NCI-H1048 (cell line): ENCODE results near the gene TMA7.
A peak's percentile ranks its signal among the peaks of the same experiment; 100 is the strongest.

ENCODE experiments used
- DNase-seq: peaks from one replicate; lab custom pipeline; 2025; lab: John Stamatoyannopoulos, UW

The TMA7 gene

DNA sequence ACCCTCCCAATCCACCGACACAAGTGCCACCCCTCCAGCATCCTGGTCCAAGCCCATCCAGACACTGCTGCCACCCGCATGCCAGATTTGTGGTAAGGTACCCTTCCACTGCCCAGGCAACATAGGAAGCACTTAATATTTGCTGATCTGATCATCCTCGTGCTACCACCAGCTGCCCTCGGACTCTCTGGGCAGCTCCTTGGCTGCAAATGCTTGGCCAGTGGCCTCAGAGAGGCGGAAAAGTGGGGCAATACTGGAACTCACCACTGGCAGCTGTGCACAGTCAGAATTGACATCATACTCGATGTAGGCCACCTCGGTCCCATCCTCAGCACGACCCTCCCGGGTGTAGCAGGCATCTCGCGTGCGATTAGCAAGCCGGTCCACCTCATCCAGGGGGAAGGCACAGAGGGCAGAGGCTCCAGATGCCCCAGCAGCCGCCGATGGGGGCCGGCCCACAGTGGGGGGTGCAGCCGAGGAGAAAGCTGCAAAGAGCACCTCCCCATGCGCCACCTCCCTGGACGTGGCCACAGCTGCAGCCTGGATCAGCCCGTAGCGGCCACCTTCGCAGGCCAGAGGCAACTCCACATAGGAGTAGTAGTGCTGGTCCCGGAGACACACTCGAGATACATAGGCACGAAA is 16.7 kb upstream of the TMA7 start:
- DNase-seq = no peak

DNA sequence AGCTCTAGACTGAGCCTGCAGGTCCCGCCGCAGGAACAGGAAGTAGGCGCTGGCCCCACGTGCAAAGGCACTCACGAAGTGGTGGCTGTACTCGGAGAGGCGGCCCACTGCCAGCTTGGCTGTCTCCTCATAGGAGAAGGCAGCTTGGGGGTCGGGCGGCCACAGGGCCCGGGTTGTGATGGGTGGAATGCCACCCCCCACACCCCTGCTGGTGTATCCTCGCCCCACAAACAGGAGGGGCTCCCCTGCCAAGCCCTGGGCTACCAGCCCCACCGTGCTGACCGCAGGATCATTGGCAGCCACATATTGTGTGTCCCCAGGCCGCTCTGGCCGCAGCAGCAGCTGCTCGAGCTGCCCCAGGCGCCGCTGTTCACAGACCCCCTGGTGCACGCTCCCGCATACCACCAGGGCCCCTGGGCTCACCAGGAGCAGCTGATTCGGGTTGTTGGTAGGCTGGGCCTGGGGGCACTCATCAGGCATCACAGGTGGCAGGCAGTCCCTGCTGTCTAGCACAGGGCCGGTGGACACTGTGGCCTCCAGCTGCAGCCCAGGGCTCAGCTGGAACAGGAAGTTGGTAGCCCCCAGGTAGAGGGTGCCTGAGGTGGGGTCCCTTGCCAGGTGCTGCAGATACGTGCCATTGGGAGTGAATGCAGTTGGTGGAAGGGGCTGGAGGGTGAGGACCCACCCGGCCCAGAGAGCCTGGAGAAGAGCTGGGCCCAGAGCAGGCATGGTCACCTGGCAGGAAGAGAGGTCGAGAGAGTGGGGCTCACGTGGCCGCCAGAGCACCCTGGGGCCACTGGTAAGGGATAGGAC is 16.0 kb upstream of the TMA7 start:
- no peak for DNase-seq

DNA sequence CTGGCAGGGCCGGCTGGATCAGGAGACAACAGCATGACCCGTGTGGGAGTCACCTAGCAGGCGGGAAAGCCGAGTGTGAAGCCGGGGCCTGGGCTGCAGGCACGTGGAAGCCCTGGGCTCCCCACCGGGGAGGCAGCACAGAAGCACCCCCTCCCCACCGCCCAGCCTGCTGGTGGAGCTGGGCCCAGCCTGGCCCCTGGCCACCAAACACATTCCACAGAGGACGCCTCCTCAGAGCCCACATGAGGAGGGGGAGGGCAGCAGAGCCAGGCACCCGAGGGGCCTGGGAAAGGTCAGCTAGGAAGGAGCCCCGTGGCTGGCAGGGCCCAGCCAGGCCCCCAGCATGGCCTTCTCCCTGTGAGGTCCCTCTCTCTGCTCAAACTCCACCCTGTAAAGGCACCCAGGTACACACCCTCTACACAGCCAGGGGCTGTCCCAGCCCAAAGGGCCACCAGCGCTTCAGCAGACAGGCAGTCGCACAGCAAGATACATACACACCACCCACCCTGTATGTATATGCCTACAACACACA is 14.7 kb upstream of the TMA7 start:
- no peak for DNase-seq

DNA sequence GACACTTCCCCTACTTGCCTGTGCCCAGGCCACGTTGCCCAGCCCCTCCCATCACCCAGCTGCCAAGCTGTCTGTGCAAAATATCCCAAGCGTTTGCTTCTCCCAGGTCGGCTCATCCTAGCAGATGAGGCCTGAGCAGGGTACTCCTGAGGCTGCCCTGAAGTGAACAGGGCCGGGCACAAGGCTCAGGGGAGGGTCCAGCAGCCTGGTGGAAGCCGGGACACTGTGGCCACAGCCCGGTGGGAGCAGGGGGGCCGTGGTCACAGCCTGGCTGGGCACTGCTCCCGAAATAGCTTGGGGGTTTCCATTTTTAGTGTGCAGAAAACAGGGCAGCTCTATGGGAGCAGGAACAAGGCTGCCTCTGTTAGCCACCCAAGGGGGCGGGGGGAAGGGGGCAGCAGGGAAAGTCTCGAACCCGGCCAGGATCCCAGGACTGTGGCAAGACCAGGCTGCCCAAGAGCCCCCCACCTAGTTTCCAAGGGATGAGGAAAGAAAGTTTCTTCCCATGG is 13.6 kb upstream of the TMA7 start:
- DNase-seq = no peak

DNA sequence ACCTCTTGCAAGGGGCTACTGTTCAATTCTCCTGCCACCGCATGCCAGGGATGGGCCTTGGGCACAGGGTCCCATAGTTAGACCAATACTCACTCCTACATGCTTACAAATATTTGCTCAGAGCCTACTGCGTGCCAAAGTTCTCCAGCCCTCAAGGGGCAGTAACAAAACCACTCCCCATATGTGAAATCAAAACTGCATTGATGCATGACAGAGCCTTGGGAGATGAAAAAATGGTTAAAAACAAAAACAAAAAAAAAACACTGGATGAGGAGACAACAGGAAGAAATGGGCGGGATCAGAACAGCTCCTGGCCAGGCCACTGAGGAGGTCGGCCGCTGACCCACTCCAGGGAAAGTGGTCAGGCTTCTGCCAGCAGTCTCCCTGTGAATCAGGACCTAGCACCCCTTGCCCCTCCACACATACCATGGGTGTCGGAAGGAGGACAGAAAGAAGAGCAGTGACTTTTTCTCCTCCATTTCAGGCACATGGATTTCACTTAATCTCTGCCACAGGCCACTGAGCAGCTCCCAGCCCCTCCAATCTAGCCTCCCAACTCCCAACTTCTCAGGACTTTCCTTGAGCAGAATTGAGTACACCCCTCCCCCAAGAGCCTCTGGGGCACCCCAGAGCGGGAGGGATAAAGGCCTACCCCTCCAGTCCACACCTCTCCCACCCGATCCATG is 13.0 kb upstream of the TMA7 start:
- no peak for DNase-seq

DNA sequence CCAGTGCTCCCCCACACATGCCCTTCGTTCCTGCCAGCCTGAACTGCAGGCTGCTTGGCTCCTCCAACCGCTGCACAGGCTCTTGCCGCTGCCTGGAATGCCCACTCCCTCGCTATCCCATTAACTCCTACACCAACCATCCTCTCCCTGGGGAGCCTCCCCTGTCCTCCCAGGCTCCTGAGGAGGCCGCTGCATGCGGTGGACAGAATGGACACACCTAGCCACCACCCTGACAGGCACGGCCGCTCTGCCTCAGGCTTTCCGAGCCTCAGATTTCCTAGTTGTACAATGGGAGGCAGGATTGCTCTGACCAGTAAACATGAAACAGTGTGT is 12.5 kb upstream of the TMA7 start:
- no peak for DNase-seq

DNA sequence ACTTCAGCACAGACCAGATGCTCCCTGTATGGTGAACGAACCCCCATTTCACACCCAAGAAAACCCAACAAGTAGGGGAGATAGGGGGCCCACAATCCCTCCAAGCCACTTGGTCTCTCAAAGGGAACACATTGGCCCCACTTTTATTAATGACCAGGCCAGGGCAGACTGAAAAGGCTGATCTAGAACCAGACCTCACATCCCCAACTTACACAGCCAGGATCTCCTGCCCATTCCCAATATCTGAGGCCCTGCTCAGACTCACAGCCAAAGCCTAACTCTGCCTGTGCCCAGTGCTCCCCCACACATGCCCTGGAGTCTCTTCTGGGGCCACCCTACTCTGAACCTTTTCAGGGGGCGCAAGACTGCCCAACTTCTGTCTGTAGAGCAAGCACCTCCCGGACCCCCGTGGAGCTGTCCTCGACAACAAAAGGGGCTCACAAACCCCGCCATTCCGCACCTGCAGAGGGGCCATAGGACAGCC is 11.9 kb upstream of the TMA7 start:
- no peak for DNase-seq

DNA sequence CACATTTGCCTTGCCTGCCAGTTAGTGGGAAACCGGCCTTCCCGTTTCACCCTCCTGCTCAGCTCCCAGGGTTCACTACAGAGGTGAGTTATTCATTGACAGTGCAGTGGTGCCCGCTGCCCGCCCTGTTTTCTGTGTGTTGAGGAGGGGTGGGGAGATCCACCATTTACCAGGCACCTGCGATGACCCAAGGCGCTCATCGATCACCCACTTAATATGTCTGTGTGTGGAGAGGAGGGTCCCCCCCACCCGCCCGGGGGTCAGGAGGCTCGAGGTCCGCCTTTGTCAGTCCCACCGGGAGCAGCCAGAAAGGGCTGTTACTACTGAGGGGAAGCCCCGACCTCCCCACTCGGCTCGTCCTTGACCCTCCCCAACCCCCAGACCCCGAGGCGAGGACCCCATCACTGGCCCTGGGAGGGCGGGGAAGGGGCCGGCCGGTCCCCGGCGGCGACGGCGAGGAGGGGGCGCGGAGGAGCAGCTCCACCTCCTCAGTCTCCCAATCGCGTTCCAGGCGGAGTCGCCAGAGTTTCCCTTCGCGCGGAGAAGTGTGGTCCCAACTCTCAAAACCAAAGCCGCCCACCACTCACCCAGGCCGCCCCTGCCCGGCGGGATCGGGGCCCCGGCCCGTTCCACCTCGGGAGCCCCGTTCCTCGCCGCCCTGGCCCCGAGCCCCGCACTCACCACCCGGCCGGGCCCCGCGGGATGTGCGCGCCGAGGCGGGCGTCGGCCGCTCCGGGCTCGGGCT is 11.3 kb upstream of the TMA7 start:
- DNase-seq = no peak

DNA sequence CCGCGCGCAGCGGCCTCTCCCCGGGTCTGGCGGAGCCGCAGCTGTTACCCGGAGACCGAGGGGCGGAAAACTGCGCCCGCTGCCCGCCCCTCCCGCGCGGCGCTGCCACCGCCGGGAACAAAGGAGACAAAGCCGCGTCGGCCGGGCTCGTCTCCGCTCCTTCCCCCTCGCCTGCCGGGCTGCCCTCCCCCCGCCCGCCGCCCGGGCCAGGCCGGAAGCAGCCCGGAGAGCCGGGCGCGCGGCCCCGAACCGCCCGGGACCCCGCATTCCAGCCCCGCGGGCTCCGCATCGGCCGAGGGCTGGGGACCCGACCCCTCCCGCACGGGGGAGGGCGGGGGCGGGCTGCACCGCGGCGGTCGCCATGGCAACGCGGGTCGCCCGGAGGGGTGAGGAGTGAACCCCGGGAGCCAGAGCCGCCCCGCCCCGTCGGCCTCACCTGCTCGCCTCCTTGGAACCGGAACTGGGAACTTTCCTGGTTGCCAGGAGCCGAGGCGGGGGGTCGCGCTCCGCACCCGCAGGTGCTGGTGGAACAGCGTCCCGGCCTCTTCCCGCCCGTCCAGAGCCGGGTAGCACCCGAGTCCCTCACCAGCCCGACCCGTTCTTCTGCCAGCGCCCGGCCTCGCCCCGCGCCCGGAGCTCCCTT is 10.6 kb upstream of the TMA7 start:
- DNase-seq = peak; percentile 52

DNA sequence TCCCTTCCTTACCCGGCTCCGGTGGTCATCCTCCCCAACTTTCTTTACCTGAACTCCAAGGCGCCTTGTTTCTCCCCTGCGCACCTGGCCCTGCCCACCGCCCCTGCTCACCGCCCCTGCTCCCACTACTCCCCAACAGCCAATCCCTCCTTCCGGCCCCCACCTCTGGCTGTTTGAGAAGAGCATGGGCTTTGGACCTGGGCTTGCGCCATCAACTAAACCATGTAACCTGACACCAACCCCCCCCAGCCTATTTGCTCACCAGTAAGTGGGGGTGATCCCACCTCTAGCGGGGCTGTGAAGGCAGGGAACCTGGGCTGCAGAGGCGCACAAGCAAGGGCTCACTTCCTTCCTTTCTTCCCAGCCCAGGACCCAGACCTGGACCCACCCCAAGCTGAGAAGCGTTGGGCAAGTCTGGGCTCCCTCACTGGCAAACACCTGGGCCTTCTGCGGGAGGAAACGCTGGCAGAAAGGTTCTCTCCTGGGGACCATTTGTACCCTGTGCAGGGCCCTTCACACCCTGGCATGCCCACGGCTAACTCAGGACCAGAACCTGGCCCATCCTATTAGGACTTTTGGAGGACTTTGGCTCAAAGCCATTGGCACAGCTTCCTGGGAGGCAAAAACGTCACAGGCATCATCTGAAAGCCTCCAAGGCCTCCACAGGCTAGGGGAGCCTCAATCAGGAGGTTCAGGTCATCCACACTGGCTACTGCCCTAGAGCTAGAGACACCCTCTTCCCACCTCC is 9.9 kb upstream of the TMA7 start, which contains the start of gene PLXNB1:
PLXNB1 (minus strand) TSS at position 127 of the 748 bp plus-strand sequence. CDS start 5,475 bp downstream, outside the sequence.
- DNase-seq = peak; percentile 44

DNA sequence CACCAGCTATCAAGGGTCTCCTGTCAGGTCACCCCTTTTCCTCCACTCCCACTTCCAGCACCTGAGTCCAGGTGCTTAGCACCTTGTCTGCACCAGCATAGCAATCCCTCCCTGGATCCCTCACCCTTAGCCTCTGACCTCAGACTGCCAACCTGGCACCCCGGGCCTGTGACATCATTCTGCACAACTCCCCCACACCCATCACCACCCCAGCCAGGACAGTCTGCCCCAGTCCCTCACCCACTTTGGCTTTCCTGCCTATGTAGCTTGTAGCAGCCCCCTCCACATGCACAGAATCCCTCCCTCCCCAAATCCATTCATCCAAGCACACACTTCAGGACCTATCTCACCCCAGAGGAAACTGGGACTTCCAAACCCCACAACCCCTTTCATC is 9.4 kb upstream of the TMA7 start:
- no peak for DNase-seq

DNA sequence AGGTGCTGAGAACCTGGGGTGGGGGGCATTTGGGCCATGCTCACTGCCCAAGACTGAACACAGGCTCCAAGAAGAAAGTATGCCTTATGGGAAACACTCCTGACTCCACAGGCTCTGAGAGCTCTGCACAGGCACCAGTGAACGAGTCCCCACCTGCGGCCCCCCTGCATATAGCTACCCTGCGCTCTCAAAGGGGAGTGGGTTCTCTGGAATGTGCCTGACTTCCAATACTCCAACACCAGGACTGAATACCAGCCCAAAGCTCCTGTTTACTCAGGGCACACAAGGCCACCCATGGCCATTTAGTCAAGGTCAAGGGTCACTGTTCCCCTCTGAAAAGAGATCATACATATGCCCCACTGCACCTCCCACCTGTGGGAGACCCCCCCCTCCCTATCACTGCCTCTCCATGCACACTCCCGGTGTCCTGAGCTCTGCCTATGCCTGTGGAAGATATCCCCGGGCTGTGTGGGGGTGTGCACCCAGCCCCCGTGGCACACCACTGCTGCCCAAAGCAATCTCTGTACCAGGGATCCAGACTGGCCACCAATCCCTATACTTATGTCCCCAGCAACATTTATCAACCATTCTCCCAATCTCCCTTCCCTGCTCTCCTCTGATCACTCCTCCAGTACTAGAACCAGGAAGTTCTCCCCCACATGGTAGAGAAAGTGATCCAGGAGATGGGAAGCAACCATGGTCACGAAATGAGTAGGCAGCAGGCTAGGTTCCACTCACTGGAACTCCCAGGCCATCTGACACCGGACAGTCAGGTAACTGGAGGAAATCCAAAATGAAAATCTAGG is 8.6 kb upstream of the TMA7 start:
- no peak for DNase-seq

DNA sequence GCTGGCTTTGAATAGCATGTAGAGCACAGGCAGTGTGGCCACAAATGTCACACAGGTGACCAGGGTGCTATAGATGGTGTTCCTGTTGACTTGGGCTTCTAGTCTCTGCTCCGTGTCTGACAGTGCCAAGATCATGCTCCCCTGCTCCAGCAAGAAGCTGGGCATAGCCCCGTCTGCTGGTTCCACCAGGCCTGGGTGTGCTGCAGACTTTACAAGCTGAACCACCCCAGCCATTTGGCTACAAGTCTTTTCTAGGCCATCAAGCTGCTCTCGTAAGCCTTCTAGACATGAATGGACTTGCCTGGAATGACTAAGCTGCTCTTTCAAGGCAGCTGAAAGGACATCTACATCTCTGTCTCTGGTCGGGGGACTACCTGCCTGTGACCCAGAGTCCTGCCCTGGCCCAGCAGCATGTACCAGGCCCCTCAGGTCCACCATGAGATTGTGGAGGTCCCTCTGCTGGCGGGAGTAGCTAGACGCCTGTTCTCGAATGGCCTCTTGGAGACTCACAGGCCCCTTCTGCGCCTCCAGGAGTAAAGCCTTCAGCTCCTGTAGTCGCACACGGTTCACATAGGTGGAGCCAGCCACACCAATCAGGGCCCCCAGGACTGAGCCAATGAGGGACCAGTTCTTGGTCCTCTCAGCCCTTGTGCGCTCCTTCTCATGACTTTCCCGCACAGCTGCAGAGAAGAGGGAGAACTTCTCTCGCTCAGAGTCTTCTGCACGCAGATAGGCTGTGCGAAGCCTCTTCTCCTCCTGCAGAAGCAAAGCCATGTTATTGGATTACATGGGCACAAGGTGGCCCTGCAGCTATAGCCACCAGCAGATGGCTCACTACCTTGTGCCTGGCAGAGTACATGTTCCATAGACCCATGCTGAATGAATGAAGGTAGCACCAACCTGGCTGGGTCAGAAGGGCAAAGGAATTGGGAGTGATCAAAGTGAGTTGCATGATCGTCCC is 7.4 kb upstream of the TMA7 start:
- DNase-seq = no peak

DNA sequence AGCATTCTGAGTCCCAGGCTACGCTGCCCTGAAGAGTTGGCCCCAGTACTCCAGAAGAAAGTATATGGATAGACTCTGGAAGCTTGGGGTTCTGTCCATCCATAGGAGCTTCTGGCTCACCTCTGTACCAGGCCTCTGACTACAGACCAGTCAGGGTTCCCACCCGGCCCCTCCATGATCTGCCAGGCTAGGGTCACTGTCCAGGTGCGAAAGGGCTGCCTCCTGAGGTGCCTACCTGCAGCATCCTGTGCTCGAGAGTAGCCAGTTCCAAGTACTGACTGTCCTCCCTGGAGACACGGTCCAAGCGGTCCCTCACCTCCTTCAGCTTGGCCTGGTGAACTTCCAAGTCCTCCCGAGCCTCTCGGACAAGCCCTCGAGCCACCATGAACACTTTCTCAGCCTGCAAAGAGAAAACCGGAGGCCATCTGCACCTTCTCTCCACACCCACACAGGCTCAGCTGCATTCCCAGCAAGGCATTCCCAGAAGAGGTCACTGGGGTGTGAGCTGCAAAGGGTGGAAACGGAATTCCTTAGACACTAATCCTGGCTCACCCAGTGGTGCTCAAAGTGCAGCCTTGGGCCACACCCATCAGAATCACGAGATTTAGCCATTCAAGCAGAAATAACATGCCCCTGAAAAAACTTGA is 6.5 kb upstream of the TMA7 start:
- no peak for DNase-seq

DNA sequence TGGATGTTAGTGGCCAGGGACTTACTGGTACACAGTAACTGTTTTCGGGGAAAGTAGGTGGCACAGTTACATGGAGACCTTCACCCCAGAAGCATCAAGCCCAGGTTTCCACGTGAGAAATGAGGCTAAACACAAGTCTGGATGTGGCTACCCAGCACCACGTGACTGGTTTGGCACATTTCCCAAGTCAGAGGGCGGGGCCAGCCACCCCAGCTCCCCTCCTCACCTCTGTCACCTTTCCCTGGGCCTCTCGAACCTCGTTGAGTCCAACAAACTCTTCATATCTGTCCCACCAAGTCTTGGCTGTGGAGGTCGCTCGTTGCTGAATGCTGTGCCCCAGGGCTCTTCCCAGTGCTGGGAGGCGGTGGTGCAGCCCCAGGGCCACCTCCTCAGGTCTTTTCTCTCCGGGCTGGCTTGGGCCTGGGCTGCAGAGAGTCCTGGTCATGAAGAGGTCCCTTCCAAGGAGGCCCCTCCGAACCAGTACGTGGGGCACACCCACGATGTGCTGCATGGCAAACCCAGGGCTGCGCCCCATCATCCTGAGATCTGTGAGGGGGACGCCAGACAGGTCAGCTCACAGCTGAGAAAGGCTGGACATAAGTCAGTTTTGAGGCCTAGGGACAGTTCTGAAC is 5.3 kb upstream of the TMA7 start:
- no peak for DNase-seq

DNA sequence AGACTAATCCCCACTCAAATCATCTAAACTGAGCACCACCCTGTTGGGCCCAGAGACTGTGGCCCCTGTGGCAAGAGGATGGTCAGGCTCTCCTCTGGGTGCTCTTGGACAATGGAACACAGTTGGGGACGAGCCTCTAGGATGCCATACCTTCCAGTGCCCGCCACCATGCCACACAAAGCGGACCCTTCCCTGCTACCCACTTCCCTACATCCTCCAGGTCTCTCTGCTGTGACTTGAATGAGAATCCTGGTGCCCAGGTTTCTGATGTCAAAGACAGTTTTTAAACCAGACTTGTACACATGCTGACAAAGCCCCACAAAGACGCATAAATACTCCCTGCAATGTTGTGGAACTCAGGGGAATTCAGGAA is 4.8 kb upstream of the TMA7 start:
- DNase-seq = no peak

DNA sequence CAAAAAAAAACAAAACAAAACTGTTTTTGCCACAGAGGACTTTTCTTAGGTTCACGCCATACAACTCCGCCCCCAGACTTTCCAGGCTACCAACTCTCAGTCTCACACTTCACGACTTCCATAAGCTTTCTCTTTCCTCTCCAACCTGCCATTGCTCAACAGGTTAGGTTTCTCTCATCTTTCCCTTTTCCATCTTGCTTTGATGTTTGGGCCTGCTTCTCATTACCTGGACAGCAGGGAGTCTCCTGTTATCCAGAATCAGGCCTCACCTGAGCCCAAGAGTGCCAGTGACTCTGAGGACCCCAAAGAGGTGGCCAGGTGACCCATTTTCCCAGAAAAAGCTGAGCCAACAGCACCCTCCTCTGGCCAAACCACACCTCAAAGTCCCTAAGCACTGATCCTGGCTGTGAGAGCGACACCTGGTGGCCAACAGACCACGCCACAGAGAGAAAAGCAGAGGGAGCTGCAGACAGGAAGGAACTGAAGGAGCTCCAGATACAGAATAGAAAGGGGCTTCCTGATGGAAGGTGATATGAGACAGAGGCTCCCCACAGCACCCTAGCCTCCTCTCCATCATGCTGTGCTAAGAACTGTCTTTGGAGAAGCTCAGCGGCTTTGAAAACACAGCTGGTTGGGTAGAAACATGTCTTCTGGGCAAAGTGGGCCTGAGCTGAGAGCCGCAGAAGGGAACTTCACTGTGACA is 4.1 kb upstream of the TMA7 start:
- peak; percentile 38 for DNase-seq
